ENCODE measurements around the gene ZMIZ2.
"Not testable (repeated sequence)": the region's sequence is repeated elsewhere in the genome, so short reads cannot be mapped to it uniquely, and the experiment has no call there.

DNA sequence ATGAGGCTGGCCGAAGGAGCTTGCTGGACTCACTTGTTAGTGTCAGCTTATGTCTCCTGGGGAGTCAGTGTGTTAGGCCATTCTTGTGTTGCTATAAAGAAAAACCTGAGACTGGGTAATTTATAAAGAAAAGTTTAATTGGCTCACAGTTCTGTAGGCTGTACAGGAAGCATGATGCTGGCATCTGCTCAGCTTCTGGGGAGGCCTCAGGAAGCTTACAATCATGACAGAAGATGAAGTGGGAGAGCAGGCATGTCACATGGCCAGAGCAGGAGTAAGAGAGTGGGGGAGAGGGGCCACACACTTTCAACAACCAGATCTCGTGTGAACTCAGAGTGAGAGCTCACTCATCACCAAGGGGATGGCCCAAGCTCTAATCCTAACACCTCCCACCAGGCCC is 49.0 kb upstream of the ZMIZ2 start:
- TF ChIP-seq, protein P1, sequence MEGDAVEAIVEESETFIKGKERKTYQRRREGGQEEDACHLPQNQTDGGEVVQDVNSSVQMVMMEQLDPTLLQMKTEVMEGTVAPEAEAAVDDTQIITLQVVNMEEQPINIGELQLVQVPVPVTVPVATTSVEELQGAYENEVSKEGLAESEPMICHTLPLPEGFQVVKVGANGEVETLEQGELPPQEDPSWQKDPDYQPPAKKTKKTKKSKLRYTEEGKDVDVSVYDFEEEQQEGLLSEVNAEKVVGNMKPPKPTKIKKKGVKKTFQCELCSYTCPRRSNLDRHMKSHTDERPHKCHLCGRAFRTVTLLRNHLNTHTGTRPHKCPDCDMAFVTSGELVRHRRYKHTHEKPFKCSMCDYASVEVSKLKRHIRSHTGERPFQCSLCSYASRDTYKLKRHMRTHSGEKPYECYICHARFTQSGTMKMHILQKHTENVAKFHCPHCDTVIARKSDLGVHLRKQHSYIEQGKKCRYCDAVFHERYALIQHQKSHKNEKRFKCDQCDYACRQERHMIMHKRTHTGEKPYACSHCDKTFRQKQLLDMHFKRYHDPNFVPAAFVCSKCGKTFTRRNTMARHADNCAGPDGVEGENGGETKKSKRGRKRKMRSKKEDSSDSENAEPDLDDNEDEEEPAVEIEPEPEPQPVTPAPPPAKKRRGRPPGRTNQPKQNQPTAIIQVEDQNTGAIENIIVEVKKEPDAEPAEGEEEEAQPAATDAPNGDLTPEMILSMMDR (conservative IDR thresholded peaks at IDR 0.05): not testable (repeated sequence)
- TF ChIP-seq EZH2 (IDR thresholded peaks at IDR 0.05; ENCODE audit: low read depth): not testable (repeated sequence)
